ENCODE measurements around the gene ADCY2.

Gene ADCY2

GRCh38 chr5:7845557-7845956 lies 449.6 kb downstream of the ADCY2 start:
- no peak for TF ChIP-seq CTCF (IDR thresholded peaks at IDR 0.05; ENCODE audit: low read depth, low read length, missing control alignments)

GRCh38 chr5:7846327-7846726 lies 450.4 kb downstream of the ADCY2 start:
- DNase-seq (ENCODE audit: low read depth): no peak
- in situ Hi-C loops (cut with HindIII; ENCODE audit: low sequenced_read_pairs): no loop called here
- TF ChIP-seq CTCF (IDR thresholded peaks at IDR 0.05; ENCODE audit: low read depth, low read length, missing control alignments): no peak
- no peak overlapping the region for H3K4me3 ChIP-seq (ENCODE audit: low read depth, low read length)

More at GRCh38 chr5:7845557-7845956, 449.6 kb downstream of the ADCY2 start:
- H3K4me3 ChIP-seq (ENCODE audit: low read depth, low read length): no peak overlapping the region
- DNase-seq (ENCODE audit: low read depth): no peak
- in situ Hi-C loops (cut with HindIII; ENCODE audit: low sequenced_read_pairs): no loop called here

- DNase-seq (ENCODE audit: low read depth): no peak
- TF ChIP-seq CTCF (IDR thresholded peaks at IDR 0.05; ENCODE audit: low read depth, low read length, missing control alignments): no peak
- in situ Hi-C loops (cut with HindIII; ENCODE audit: low sequenced_read_pairs): no loop called here
- H3K4me3 ChIP-seq (ENCODE audit: low read depth, low read length): no peak overlapping the region
These were observed 452.4 kb downstream of the ADCY2 start for GRCh38 chr5:7848296-7848695.

- in situ Hi-C loops (cut with HindIII; ENCODE audit: low sequenced_read_pairs): no loop called here
- no peak for DNase-seq (ENCODE audit: low read depth)
- no peak for TF ChIP-seq CTCF (IDR thresholded peaks at IDR 0.05; ENCODE audit: low read depth, low read length, missing control alignments)
- H3K4me3 ChIP-seq (ENCODE audit: low read depth, low read length): peak overlapping the region; percentile 51
These were observed 453.9 kb downstream of the ADCY2 start for GRCh38 chr5:7849681-7850394.

- peak within 1 kb of the TSS; percentile 51 for H3K4me3 ChIP-seq (ENCODE audit: low read depth, low read length)
- DNase-seq (ENCODE audit: low read depth): no peak
- in situ Hi-C loops (cut with HindIII; ENCODE audit: low sequenced_read_pairs): no loop called here
- TF ChIP-seq CTCF (IDR thresholded peaks at IDR 0.05; ENCODE audit: low read depth, low read length, missing control alignments): peak; percentile 64
These were observed 454.7 kb downstream of the ADCY2 start, which contains the start of gene CFAP90 for GRCh38 chr5:7850395-7851239. Gene CFAP90, minus strand, starts transcription at chr5:7851133. Its CDS starts 112 bp downstream, at chr5:7851021.

- TF ChIP-seq CTCF (IDR thresholded peaks at IDR 0.05; ENCODE audit: low read depth, low read length, missing control alignments): no peak
- in situ Hi-C loops (cut with HindIII; ENCODE audit: low sequenced_read_pairs): no loop called here
- no peak for DNase-seq (ENCODE audit: low read depth)
- H3K4me3 ChIP-seq (ENCODE audit: low read depth, low read length): peak overlapping the region; percentile 51
These were observed 455.3 kb downstream of the ADCY2 start for GRCh38 chr5:7851240-7851592.

Data from astrocyte of the cerebellum (primary cell).